HG02852 (cell line): ENCODE measurements around the gene C6orf89.
A peak's percentile ranks its signal among the peaks of the same experiment; 100 is the strongest.

Experiments
- ATAC-seq: cut with Tn5 transposase; IDR thresholded peaks from one replicate; pipeline ENCODE4 v1.9.1; 2021; ENCODE audit warnings: mild to moderate bottlenecking, moderate library complexity; ENCODE audit not compliant: unreplicated experiment

C6orf89 gene

GRCh38 chr6:36885461-36886401 is at the start of gene C6orf89:
Gene C6orf89 (plus strand): TSS chr6:36885952. CDS start chr6:36899445, 13,493 bp downstream.
- peak; percentile 97 for ATAC-seq

GRCh38 chr6:36836111-36837021 is 49.4 kb upstream of the C6orf89 start:
- no peak for ATAC-seq

GRCh38 chr6:36837022-36837339 is 48.8 kb upstream of the C6orf89 start:
- no peak for ATAC-seq

GRCh38 chr6:36837686-36838085 is 48.1 kb upstream of the C6orf89 start:
- ATAC-seq = no peak

- ATAC-seq = no peak
These were observed 46.6 kb upstream of the C6orf89 start, which contains the start of gene CPNE5 for GRCh38 chr6:36838896-36839748. Gene CPNE5 (minus strand): TSS chr6:36839444. CDS start chr6:36839377, 67 bp downstream.

GRCh38 chr6:36839749-36840431 is 45.9 kb upstream of the C6orf89 start:
- no peak for ATAC-seq

- no peak for ATAC-seq
These were observed 45.0 kb upstream of the C6orf89 start for GRCh38 chr6:36840432-36841403.

- no peak for ATAC-seq
These were observed 44.0 kb upstream of the C6orf89 start for GRCh38 chr6:36841756-36842155.

- ATAC-seq = no peak
These were observed 42.6 kb upstream of the C6orf89 start for GRCh38 chr6:36843170-36843569.

GRCh38 chr6:36844232-36845170 is 41.3 kb upstream of the C6orf89 start:
- ATAC-seq = no peak

- ATAC-seq = no peak
These were observed 40.5 kb upstream of the C6orf89 start for GRCh38 chr6:36845233-36845632.

- ATAC-seq = no peak
These were observed 38.6 kb upstream of the C6orf89 start for GRCh38 chr6:36847152-36847551.

GRCh38 chr6:36847991-36848390 is 37.8 kb upstream of the C6orf89 start:
- ATAC-seq = no peak

- no peak for ATAC-seq
These were observed 36.9 kb upstream of the C6orf89 start for GRCh38 chr6:36848658-36849441.

GRCh38 chr6:36850021-36850420 is 35.7 kb upstream of the C6orf89 start:
- no peak for ATAC-seq

- no peak for ATAC-seq
These were observed 34.6 kb upstream of the C6orf89 start for GRCh38 chr6:36851149-36851614.

GRCh38 chr6:36851626-36852025 is 34.1 kb upstream of the C6orf89 start:
- ATAC-seq = no peak
